ENCODE data around the gene SCN1B.
"Not testable (repeated sequence)": the region's sequence is repeated elsewhere in the genome, so short reads cannot be mapped to it uniquely, and the experiment has no call there.

Gene SCN1B

DNA sequence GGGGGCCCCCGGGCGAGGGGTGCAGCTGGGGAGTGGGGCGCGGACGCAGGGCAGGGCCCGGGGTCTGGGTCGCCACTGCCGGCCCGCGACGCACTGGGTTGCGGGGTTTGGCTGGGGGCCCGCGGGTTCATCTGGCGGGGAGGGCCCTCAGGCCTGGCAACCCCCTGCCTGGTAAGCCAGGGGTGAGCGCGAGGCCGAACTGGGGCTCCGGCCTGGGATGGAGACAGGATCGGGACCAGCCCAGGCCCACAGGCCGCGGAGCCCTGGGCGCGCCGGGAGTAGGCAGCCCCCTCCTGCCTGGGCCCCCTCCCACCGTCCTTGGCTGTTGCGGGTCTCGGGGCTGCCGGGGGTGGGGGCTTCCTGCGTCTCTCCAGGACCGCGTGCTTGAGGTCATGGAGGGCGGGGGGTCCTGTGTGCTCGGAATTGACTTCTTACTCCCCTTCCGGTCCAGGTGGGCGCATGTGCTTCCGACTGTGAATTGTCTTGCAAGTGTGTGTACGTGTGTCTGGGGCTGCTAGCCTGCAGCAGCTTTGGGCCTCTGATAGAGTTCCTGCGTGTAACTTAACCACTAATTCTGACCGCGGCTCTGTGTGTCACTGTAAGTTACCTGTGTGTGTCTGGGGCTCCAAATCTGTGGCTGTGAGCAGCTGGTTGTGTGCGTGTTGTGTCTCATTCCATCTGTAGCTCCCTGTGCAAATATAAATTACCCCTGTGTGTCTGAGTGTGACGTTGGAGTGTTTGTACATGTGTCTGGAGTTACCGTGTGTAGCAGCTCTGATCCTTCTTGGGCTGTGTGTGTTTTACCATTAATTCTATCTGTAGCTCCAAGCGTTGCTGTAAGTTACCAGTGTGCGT lies 29.4 kb upstream of the SCN1B start:
- no peak for DNase-seq (ENCODE audit: low read depth in 2 of 2)

GRCh38 chr19:35002037-35002535 lies 28.2 kb upstream of the SCN1B start:
- DNase-seq (ENCODE audit: low read depth in 2 of 2): no peak

GRCh38 chr19:35004517-35005255 lies 25.6 kb upstream of the SCN1B start:
- no peak for DNase-seq (ENCODE audit: low read depth in 2 of 2)

DNA sequence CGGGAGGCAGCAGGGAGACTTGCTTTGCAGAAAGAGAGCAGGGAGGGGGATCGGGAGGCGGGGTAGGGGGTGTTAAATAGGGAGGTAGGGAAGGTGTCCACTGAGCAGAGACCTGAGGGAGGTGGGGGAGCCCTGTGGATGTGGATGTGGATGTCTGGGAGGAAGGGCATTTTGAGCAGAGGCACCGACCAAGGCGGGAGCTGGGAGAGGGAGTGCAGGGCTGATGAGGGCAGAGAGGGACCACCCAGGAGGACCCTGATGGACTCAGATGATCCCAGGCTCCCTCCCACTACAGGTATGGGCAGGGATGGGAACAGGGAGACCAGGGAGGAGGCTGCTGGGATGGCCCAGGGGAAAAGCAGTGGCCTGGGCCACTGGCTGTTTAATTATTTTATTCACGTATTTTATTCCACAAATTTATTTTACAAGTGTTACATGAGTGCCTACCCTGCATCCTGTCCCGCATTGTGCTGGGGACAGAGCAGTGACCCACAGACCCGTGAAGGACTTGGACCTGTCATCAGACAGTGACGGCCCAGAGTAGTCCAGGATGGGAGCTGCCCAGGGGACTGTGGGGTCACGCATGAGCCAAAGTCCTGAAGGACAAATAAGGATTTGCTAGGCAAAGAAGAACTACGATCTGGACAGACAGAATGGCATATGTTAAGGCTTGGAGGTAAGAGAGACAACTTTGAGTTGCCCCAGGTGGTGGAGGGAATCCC lies 24.9 kb upstream of the SCN1B start:
- no peak for DNase-seq (ENCODE audit: low read depth in 2 of 2)

DNA sequence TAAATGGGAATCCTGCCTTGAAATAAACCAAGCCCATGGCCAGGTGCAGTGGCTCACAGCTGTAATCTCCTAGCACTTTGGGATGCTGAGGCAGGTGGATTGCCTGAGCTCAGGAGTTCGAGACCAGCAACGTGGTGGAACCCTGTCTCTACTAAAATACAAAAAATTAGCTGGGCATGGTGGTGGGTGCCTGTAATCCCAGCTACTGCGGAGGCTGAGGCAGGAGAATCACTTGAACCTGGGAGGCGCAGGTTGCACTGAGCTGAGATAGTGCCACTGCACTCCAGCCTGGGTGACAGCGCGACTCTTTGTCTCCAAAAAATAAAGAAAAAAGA lies 24.3 kb upstream of the SCN1B start:
- not testable (repeated sequence) for DNase-seq (ENCODE audit: low read depth in 2 of 2)

DNA sequence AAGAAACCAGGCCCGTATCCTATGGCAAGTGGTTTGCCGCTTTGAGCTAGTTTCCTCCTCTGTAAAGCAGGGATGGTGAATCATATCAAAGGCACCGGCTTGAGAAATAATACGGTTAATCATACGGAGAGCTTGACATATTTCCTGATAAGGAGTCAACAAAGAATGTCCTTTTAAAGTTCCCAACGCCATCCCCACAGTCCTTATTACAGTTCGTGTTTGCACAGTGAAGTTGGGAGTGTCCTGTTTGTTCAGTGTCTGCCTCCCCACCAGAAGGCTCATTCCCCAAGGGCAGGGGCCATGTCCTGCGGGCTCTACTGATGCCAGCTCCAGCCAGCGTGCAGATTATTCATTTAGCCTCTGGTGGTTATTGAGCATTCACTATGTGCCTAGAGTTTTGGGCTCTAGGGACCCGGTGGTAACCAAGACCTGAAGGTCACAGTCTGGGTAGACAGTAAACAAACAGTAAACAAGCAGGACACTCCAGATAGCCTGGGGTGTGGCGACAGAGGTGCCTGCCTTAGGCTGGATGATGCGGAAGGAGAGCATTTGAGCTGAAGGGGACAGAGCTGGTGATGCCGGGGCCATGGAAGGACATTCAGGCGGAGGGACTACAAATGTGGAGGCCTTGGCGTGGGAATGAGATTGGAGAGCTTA lies 23.8 kb upstream of the SCN1B start:
- DNase-seq (ENCODE audit: low read depth in 2 of 2): no peak

DNA sequence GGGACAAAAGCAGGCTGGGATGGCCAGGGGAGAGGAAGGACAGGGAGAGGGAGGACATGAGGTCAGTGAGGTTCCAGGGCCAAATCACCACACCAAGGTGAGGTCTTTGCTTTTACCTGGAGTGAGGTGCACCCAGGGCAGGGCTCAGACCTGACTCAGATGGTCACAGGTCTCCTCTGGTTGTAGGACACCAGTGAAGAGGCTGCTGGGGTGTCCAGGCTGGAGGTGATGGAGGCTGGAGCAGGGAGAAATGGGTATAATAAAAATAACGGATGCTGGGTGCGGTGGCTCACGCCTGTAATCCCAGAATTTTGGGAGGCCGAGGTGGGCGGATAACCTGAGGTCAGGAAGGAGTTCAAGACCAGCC lies 23.3 kb upstream of the SCN1B start:
- DNase-seq (ENCODE audit: low read depth in 2 of 2): no peak

- DNase-seq (ENCODE audit: low read depth in 2 of 2): not testable (repeated sequence)
Measured at GRCh38 chr19:35007427-35007826, 22.8 kb upstream of the SCN1B start.

GRCh38 chr19:35008891-35009341 lies 21.4 kb upstream of the SCN1B start:
- DNase-seq (ENCODE audit: low read depth in 2 of 2): no peak

- no peak for DNase-seq (ENCODE audit: low read depth in 2 of 2)
Measured at GRCh38 chr19:35009424-35010415, 20.6 kb upstream of the SCN1B start.

GRCh38 chr19:35011091-35011689 lies 19.1 kb upstream of the SCN1B start:
- DNase-seq (ENCODE audit: low read depth in 2 of 2): no peak

DNA sequence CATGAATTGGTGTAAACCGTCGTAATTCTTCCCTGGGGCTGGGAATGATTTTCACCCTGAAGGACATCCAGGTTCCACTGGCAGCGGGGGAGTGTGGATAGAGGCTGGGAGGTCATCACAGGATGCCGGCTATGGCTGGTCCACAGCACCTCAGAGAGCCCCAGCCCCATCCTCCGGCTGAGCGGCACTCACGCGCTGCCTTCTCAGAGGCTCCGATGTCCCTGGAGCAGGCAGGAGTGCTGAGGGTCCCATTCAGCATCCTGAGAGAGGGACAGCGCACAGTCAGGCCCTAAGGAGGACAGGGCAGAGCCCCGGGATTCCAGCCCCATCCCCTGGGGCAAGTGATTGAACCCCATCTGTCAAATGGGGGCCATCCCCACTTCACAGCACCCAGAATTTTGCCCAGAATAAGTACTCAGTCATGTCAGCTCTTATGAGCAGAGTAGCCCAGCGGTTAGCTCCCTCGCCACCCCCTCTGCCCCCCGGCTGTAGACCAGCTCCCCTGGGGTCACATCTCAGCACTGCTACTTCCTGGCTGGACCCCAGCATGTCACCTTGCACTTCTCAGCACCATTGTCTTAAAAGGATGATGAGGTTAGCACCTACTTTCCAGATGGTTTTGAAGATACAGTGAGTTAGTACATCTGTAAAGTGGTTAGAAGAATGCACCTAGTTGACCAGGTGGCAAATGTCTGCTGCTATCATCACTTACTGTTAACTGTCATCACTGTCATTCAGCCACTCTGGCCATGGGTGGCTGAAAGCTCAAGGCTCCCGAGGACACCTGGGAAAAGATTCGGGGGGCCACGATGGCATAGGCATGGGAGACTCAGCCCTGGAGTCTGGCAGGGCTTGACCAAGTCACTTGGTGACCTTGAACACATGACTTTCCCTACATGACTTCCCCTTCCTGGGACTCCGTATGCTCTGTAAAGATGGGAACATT lies 18.3 kb upstream of the SCN1B start:
- no peak for DNase-seq (ENCODE audit: low read depth in 2 of 2)

DNA sequence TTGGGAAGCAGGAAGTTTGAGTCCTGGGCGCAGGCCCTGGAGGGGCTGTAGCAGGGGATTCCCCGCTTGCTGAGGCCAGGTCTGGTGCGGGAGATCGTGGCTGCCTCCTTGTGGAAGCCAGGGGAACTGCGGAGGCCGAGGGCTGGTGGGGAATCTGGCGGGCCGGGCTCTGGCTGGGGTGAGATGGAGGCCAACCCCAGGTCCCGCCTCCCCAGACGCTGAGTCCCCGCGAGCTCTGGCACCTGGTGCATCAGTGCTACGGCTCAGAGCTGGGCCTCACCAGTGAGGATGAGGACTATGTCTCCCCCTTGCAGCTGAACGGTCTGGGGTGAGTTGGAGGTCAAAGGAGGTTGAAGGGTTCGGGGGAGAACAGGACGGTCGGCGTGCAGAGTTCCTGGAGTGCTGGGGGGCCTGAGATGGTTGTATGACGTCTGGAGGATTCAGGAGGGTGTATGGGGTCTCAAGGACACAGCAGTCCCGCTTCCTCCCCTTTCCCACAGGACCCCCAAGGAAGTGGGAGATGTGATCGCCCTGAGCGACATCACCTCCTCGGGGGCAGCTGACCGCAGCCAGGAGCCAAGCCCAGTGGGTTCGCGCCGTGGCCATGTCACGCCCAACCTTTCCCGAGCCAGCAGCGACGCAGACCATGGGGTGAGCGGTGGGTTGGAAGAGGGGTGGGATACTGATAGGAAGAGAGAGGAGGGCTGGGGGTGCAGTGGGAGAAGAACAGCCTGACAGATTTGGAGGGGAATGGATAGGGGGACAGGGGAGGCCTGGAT lies 17.0 kb upstream of the SCN1B start:
- no peak for DNase-seq (ENCODE audit: low read depth in 2 of 2)

DNA sequence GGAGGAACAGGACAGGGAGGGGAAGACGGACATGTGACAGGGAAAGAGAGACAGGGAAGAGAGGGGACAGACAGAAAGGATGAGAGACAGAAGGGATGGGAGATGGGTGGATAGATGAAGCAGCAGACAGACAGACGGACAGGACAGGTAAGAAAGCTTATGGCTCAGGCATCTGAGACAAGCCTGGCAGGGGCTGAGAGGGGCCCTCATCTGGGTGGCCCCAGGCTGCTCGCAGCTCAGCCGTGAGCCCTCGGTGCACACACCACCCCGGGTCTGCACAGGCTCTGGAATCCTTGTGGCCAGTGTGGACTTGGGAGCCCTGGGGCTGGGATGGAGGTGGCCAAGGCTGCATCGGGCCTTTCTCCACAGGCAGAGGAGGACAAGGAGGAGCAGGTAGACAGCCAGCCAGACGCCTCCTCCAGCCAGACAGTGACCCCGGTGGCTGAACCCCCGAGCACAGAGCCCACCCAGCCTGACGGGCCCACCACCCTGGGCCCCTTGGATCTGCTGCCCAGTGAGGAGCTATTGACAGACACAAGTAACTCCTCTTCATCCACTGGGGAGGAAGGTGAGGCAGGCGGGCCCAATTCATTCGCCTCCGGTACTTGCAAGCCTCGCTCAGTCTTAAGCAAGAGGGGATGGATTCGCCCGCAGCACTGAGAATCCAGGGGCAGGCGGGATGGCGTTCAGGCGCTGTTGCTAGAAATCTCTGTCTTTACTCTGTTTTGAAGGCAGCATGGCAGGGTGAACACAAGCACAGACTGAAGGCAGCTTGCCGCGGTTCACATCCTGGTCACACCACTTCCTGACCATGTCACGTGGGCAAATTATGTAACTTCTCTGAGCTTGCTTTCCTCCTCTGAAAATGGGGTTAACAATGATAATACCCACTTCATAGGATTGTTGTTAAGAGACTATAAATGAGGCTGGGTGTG lies 16.2 kb upstream of the SCN1B start:
- DNase-seq (ENCODE audit: low read depth in 2 of 2): no peak

- DNase-seq (ENCODE audit: low read depth in 2 of 2): not testable (repeated sequence)
Measured at GRCh38 chr19:35014774-35015173, 15.5 kb upstream of the SCN1B start.

DNA sequence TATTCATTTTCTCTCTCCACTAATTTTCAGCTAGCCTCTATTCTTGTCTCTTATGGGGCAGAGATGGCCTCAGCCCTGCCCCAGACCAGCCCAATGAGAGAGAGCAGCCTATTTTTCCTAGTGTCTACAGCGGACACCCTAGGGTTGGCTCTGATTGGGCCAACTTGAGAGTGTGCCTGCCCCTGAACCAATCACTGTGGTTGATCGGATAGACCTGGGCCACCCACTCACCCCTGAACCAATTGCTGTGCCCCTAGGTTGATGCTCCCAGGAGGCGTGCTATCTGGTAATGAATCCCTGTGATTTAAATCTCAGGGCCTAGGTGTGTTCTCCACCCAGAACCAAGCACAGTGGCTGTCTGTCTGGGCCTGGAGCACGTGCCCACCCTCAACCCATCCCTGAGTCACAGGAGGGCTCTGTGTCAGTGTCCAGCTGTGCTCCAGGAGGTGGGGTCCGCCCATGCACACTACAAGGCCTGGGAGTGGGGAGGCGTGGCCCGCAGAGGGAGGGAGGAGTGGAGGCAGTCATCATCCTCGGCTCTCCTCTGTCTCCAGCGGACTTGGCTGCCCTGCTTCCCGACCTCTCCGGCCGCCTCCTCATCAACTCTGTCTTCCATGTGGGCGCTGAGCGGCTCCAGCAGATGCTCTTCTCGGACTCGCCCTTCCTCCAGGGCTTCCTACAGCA lies 14.9 kb upstream of the SCN1B start:
- no peak for DNase-seq (ENCODE audit: low read depth in 2 of 2)

- DNase-seq (ENCODE audit: low read depth in 2 of 2): no peak
Measured at GRCh38 chr19:35015954-35016351, 14.3 kb upstream of the SCN1B start.

All from fibroblast of skin of left biceps (primary cell).